ENCODE measurements around the gene COA5.

COA5 gene

GRCh38 chr2:98572676-98573075 lies 35.6 kb downstream of the COA5 start:
- FAIRE-seq (no peak), DNase-seq (ENCODE audit: low spot score) (no peak)

- no peak for FAIRE-seq
- DNase-seq (ENCODE audit: low spot score) = no peak
Measured at GRCh38 chr2:98572211-98572610, 36.1 kb downstream of the COA5 start.

GRCh38 chr2:98571796-98572195 lies 36.5 kb downstream of the COA5 start:
- DNase-seq (ENCODE audit: low spot score) (no peak), FAIRE-seq (no peak)

GRCh38 chr2:98571121-98571701 lies 37.1 kb downstream of the COA5 start:
- FAIRE-seq (no peak), DNase-seq (ENCODE audit: low spot score) (no peak)

- no peak for FAIRE-seq
- no peak for DNase-seq (ENCODE audit: low spot score)
Measured at GRCh38 chr2:98570356-98570755, 38.0 kb downstream of the COA5 start.

GRCh38 chr2:98569915-98570314 lies 38.4 kb downstream of the COA5 start:
- FAIRE-seq (peak; percentile 42), DNase-seq (ENCODE audit: low spot score) (no peak)

GRCh38 chr2:98569197-98569793 lies 39.0 kb downstream of the COA5 start:
- FAIRE-seq = peak; percentile 74
- DNase-seq (ENCODE audit: low spot score) = peak; percentile 83

- FAIRE-seq = peak; percentile 94
- no peak for DNase-seq (ENCODE audit: low spot score)
Measured at GRCh38 chr2:98568161-98568956, 40.0 kb downstream of the COA5 start.

- FAIRE-seq = no peak
- DNase-seq (ENCODE audit: low spot score) = no peak
Measured at GRCh38 chr2:98565941-98566340, 42.4 kb downstream of the COA5 start.

- DNase-seq (ENCODE audit: low spot score) (no peak), FAIRE-seq (no peak)
Measured at GRCh38 chr2:98565286-98565860, 42.9 kb downstream of the COA5 start.

GRCh38 chr2:98564541-98565132 lies 43.7 kb downstream of the COA5 start:
- no peak for FAIRE-seq
- DNase-seq (ENCODE audit: low spot score) = no peak

- DNase-seq (ENCODE audit: low spot score) (no peak), FAIRE-seq (no peak)
Measured at GRCh38 chr2:98563394-98563793, 44.9 kb downstream of the COA5 start.

GRCh38 chr2:98561902-98562695 lies 46.2 kb downstream of the COA5 start:
- FAIRE-seq (no peak), DNase-seq (ENCODE audit: low spot score) (no peak)

- FAIRE-seq = no peak
Measured at GRCh38 chr2:98561018-98561417, 47.3 kb downstream of the COA5 start.

GRCh38 chr2:98560256-98560771 lies 48.0 kb downstream of the COA5 start:
- DNase-seq (ENCODE audit: low spot score) (peak; percentile 46), FAIRE-seq (no peak)

More at GRCh38 chr2:98561018-98561417, 47.3 kb downstream of the COA5 start:
- no peak for DNase-seq (ENCODE audit: low spot score)

GRCh38 chr2:98559581-98559980 lies 48.7 kb downstream of the COA5 start:
- FAIRE-seq (no peak), DNase-seq (ENCODE audit: low spot score) (no peak)

GRCh38 chr2:98558852-98559530 lies 49.3 kb downstream of the COA5 start:
- DNase-seq (ENCODE audit: low spot score) (no peak), FAIRE-seq (no peak)

GRCh38 chr2:98556344-98557033 lies 51.8 kb downstream of the COA5 start:
- DNase-seq (ENCODE audit: low spot score) (no peak), FAIRE-seq (no peak)

GRCh38 chr2:98555696-98556095 lies 52.6 kb downstream of the COA5 start:
- FAIRE-seq = peak; percentile 85
- no peak for DNase-seq (ENCODE audit: low spot score)
